Immature natural killer cell (primary cell): ENCODE results near the gene HMGN3. TPM values are rescaled to one million over a fixed set of nuclear protein-coding genes. Genes with fewer than 3 reads are reported as not detected.

Experiments
- DNase-seq, 3 donors: peaks; one replicate each; pipeline ENCODE4 v3.0.0; 2022; ENCODE audit warnings: mixed read lengths in 1 of 3
- H3K27ac Mint-ChIP-seq, 6 donors: one replicate each; pipeline ENCODE4 v1.8.0; 2020; ENCODE audit warnings: mixed read lengths in 6 of 6, mild to moderate bottlenecking in 5 of 6, inconsistent platforms in 4 of 6, moderate library complexity in 3 of 6
- H3K27me3 Mint-ChIP-seq, 3 donors: one replicate each; pipeline ENCODE4 v1.8.0; 2020 to 2021; ENCODE audit warnings: low read depth in 3 of 3, mild to moderate bottlenecking in 3 of 3, mixed read lengths in 3 of 3, moderate library complexity in 3 of 3, inconsistent platforms in 1 of 3
- H3K36me3 Mint-ChIP-seq, 3 donors: one replicate each; pipeline ENCODE4 v1.8.0; 2020; ENCODE audit warnings: mixed read lengths in 3 of 3, inconsistent platforms in 2 of 3, mild to moderate bottlenecking in 2 of 3
- H3K4me1 Mint-ChIP-seq, 2 donors: one replicate each; pipeline ENCODE4 v1.8.0; 2020; ENCODE audit warnings: inconsistent platforms in 2 of 2, mild to moderate bottlenecking in 2 of 2, mixed read lengths in 2 of 2, moderate library complexity in 1 of 2
- H3K4me3 Mint-ChIP-seq, 5 donors: one replicate each; pipeline ENCODE4 v1.8.0; 2020; ENCODE audit warnings: mild to moderate bottlenecking in 5 of 5, mixed read lengths in 5 of 5, inconsistent platforms in 3 of 5, moderate library complexity in 3 of 5
- H3K9me3 Mint-ChIP-seq, 6 donors: one replicate each; pipeline ENCODE4 v1.8.0; 2020; ENCODE audit warnings: mild to moderate bottlenecking in 6 of 6, mixed read lengths in 6 of 6, inconsistent platforms in 4 of 6, moderate library complexity in 3 of 6
- polyA plus RNA-seq, 3 donors: library from polyadenylated mRNA; unstranded; fragments of 300-500 nt; fragmentation: Illumina TruSeq; gene quantifications; one replicate each; pipeline ENCODE4 v1.2.3, GENCODE V29; 2021

The HMGN3 gene
- polyA plus RNA-seq, 3 donors from 2014 or later = 130 to 168 (median 163) TPM

GRCh38 chr6:79157961-79158644 is 76.4 kb downstream of the HMGN3 start:
- no peak for DNase-seq
- no peaks in the 10 kb centered on the region for H3K4me1 Mint-ChIP-seq
- no peak overlapping the region for H3K4me3 Mint-ChIP-seq
- H3K27ac Mint-ChIP-seq = no peak overlapping the region
- H3K36me3 Mint-ChIP-seq = peaks cover 0 to 3% (median 0%) of the 10 kb centered on the region in 3 donors
- peaks cover 0 to 6% (median 5%) of the 10 kb centered on the region in 3 donors for H3K27me3 Mint-ChIP-seq
- H3K9me3 Mint-ChIP-seq = no peaks in the 10 kb centered on the region

GRCh38 chr6:79152269-79152737 is 82.2 kb downstream of the HMGN3 start:
- Mint-ChIP-seq H3K4me3 (no peak overlapping the region), H3K27ac (no peak overlapping the region), H3K36me3 (no peaks in the 10 kb centered on the region), H3K27me3 (peaks cover 0 to 3% (median 2%) of the 10 kb centered on the region in 3 donors), H3K4me1 (no peaks in the 10 kb centered on the region), H3K9me3 (peaks cover 0 to 2% (median 0%) of the 10 kb centered on the region in 6 donors)
- DNase-seq = no peak

Other genes with a start within 250 kb of the HMGN3 start
- 10 to 100 TPM in 1 of 3 donors, 1 to 10 TPM in 2; 4.1 to 12.8 (median 5.7) TPM for gene PHIP, start 156.4 kb downstream of the HMGN3 start, polyA plus RNA-seq